Measurements from ENCODE around the gene CDH11. TPM values are rescaled to one million over a fixed set of nuclear protein-coding genes. Genes with fewer than 3 reads are reported as not detected.

CDH11 gene
- total RNA-seq, 6 experiments from 2014 or later: 1.2 to 6.6 (median 3.0) TPM

GRCh38 chr16:65105171-65105570 lies 16.7 kb downstream of the CDH11 start:
- Histone ChIP-seq H3K27ac (no peak overlapping the region), H3K4me3 (no peak overlapping the region), H3K36me3 (no peaks in the 10 kb centered on the region), H3K27me3 (no peaks in the 10 kb centered on the region), H3K4me1 (no peaks in the 10 kb centered on the region), H3K9me3 (no peaks in the 10 kb centered on the region)
- WGBS (ENCODE audit: insufficient coverage, low coverage, low lambda C conversion rate, missing lambda C conversion rate): 64% methylated on average over 1 of the region's 1 CpG
- ATAC-seq (no peak), DNase-seq (no peak)
- intact Hi-C loops (cut with DNase I): no loop called here
- TF ChIP-seq POLR2A (IDR thresholded peaks at IDR 0.05): no peak
- TF ChIP-seq CTCF (IDR thresholded peaks at IDR 0.05): no peak

- WGBS (ENCODE audit: insufficient coverage, low coverage, low lambda C conversion rate, missing lambda C conversion rate): 46% methylated on average over 3 of the region's 3 CpGs
- TF ChIP-seq POLR2A (IDR thresholded peaks at IDR 0.05) (no peak), CTCF (IDR thresholded peaks at IDR 0.05) (no peak)
- Histone ChIP-seq H3K9me3 (no peaks in the 10 kb centered on the region), H3K36me3 (no peaks in the 10 kb centered on the region), H3K4me3 (no peak overlapping the region), H3K4me1 (no peaks in the 10 kb centered on the region), H3K27ac (no peak overlapping the region), H3K27me3 (no peaks in the 10 kb centered on the region)
- intact Hi-C loops (cut with DNase I): no loop called here
- ATAC-seq: no peak
- DNase-seq: no peak
Observed at GRCh38 chr16:65104471-65104870, 17.4 kb downstream of the CDH11 start.

GRCh38 chr16:65102326-65102725 lies 19.5 kb downstream of the CDH11 start:
- H3K27ac ChIP-seq: no peak overlapping the region
- ATAC-seq: no peak

GRCh38 chr16:65101009-65101408 lies 20.9 kb downstream of the CDH11 start:
- DNase-seq (no peak), ATAC-seq (no peak)
- no peak for TF ChIP-seq CTCF (IDR thresholded peaks at IDR 0.05)
- no peak for TF ChIP-seq POLR2A (IDR thresholded peaks at IDR 0.05)
- Histone ChIP-seq H3K9me3 (no peaks in the 10 kb centered on the region), H3K4me3 (no peak overlapping the region), H3K4me1 (no peaks in the 10 kb centered on the region), H3K27ac (no peak overlapping the region), H3K36me3 (no peaks in the 10 kb centered on the region), H3K27me3 (no peaks in the 10 kb centered on the region)
- intact Hi-C loops (cut with DNase I): no loop called here

More at GRCh38 chr16:65102326-65102725, 19.5 kb downstream of the CDH11 start:
- no peak overlapping the region for H3K4me3 ChIP-seq
- intact Hi-C loops (cut with DNase I): no loop called here
- H3K27me3 ChIP-seq: no peaks in the 10 kb centered on the region
- DNase-seq: no peak
- H3K9me3 ChIP-seq: no peaks in the 10 kb centered on the region
- H3K4me1 ChIP-seq: no peaks in the 10 kb centered on the region
- H3K36me3 ChIP-seq: no peaks in the 10 kb centered on the region
- TF ChIP-seq POLR2A (IDR thresholded peaks at IDR 0.05) (no peak), CTCF (IDR thresholded peaks at IDR 0.05) (no peak)
- 45% methylated on average over 1 of the region's 1 CpG for WGBS (ENCODE audit: insufficient coverage, low coverage, low lambda C conversion rate, missing lambda C conversion rate)

- intact Hi-C loops (cut with DNase I): no loop called here
- ATAC-seq (no peak), DNase-seq (no peak)
- Histone ChIP-seq H3K4me1 (no peaks in the 10 kb centered on the region), H3K36me3 (no peaks in the 10 kb centered on the region), H3K27ac (no peak overlapping the region), H3K9me3 (no peaks in the 10 kb centered on the region), H3K27me3 (no peaks in the 10 kb centered on the region), H3K4me3 (no peak overlapping the region)
- 36% methylated on average over 2 of the region's 2 CpGs for WGBS (ENCODE audit: insufficient coverage, low coverage, low lambda C conversion rate, missing lambda C conversion rate)
- TF ChIP-seq POLR2A (IDR thresholded peaks at IDR 0.05): no peak
- TF ChIP-seq CTCF (IDR thresholded peaks at IDR 0.05): no peak
Observed at GRCh38 chr16:65099607-65100006, 22.3 kb downstream of the CDH11 start.
